Measurements from ENCODE around the gene INTS7. TPM values are rescaled to one million over a fixed set of nuclear protein-coding genes. Genes with fewer than 3 reads are reported as not detected.

Gene INTS7, protein sequence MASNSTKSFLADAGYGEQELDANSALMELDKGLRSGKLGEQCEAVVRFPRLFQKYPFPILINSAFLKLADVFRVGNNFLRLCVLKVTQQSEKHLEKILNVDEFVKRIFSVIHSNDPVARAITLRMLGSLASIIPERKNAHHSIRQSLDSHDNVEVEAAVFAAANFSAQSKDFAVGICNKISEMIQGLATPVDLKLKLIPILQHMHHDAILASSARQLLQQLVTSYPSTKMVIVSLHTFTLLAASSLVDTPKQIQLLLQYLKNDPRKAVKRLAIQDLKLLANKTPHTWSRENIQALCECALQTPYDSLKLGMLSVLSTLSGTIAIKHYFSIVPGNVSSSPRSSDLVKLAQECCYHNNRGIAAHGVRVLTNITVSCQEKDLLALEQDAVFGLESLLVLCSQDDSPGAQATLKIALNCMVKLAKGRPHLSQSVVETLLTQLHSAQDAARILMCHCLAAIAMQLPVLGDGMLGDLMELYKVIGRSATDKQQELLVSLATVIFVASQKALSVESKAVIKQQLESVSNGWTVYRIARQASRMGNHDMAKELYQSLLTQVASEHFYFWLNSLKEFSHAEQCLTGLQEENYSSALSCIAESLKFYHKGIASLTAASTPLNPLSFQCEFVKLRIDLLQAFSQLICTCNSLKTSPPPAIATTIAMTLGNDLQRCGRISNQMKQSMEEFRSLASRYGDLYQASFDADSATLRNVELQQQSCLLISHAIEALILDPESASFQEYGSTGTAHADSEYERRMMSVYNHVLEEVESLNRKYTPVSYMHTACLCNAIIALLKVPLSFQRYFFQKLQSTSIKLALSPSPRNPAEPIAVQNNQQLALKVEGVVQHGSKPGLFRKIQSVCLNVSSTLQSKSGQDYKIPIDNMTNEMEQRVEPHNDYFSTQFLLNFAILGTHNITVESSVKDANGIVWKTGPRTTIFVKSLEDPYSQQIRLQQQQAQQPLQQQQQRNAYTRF
- total RNA-seq (2014; rRNA removed; shearing (Covaris generic)), result 24.1 and 28.3 TPM in 2 replicates

DNA sequence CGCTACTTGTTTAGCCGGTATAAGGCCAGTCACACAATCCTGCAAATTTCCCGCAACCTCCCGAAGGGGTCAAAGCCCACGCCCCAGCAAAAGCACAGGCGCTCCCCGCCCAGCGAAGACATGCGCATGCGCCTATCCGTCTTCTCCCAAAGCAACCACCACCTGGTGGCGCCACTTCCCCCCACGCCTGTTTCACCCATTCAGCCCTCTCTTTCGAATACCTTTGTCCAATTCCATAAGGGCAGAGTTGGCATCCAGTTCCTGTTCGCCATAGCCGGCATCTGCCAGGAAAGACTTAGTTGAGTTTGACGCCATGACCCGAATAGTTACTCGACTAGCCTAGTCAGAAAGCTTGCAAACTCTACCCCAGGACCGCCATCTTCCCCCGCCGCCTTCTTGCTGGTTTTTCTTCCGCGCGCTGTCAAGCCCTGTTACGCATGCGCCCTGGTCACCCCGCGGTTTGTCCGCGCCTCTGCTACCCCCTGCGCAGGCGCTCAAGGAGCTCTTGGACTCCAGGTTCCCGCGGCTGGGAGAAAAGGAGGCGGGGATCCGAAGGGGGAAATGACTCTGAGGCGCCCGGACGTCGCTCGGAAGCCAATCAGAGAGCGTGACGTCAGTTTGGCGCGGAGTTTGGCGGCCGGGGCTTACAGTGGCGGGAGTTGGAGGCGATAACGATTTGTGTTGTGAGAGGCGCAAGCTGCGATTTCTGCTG lies at the start of gene INTS7, which contains the start of gene DTL:
TSS of gene INTS7 (minus strand) at position 435 of the 712 bp plus-strand sequence. CDS start at position 315, 120 bp downstream.
TSS of gene DTL (plus strand) at position 626 of the 712 bp plus-strand sequence. CDS start 143 bp downstream, outside the sequence.

Small RNAs within 50 kb of the gene (small RNA-seq; reads per million reads assigned to genes)
- gene MIR3122, result not detected
- not detected for gene RF00568

Other genes starting within 250 kb of the INTS7 start
- 37.0 and 50.2 TPM in 2 replicates for gene LPGAT1, start 204.8 kb downstream of the INTS7 start, total RNA-seq (2014; rRNA removed; shearing (Covaris generic))
- gene DTL, start 191 bp upstream of the INTS7 start, total RNA-seq (2014; rRNA removed; shearing (Covaris generic)), result 60.8 and 63.2 TPM in 2 replicates
- gene PPP2R5A, start 249.9 kb upstream of the INTS7 start, total RNA-seq (2014; rRNA removed; shearing (Covaris generic)), result 17.4 and 19.2 TPM in 2 replicates

All from A375 (cell line).